Urinary bladder (tissue), 4 donors: Measurements from ENCODE around the gene SPECC1L. TPM values are rescaled to one million over a fixed set of nuclear protein-coding genes. Genes with fewer than 3 reads are reported as not detected.
A peak's percentile ranks its signal among the peaks of the same experiment; 100 is the strongest.
"Not testable (repeated sequence)": the region's sequence is repeated elsewhere in the genome, so short reads cannot be mapped to it uniquely, and the experiment has no call there.

Source experiments
- DNase-seq: peaks from one replicate; pipeline ENCODE4 v3.0.0-alpha.2; 2015; ENCODE audit errors: extremely low spot score
- H3K27ac ChIP-seq: one replicate; pipeline ENCODE4 v1.5.1; 2013; ENCODE audit warnings: low read depth, mild to moderate bottlenecking, moderate library complexity
- H3K36me3 ChIP-seq: one replicate; pipeline ENCODE4 v1.6.1; 2013; ENCODE audit warnings: mild to moderate bottlenecking, moderate library complexity; ENCODE audit not compliant: insufficient read depth
- H3K4me1 ChIP-seq: one replicate; pipeline ENCODE4 v1.6.1; 2013; ENCODE audit warnings: mild to moderate bottlenecking, moderate library complexity; ENCODE audit not compliant: insufficient read depth
- H3K4me3 ChIP-seq: one replicate; pipeline ENCODE4 v1.5.1; 2013; ENCODE audit warnings: low read depth, low read length
- WGBS: extraction: QIAGEN DNeasy Blood & Tissue Kit; methylation state at CpG from one replicate; pipeline ENCODE4 v1.1.7; 2013; 5-methylcytosine and 5-hydroxymethylcytosine counted together
- polyA plus RNA-seq: library from polyadenylated mRNA; stranded (reverse); fragments of 200-250 nt; gene quantifications from one replicate; pipeline ENCODE4 v1.2.3, GENCODE V29; 2013
- total RNA-seq: library from RNA; depleted of rRNA; stranded (reverse); fragments of >200 nt; gene quantifications from one replicate; pipeline ENCODE4 v1.2.3, GENCODE V29; 2014
- donor health status: healthy with polysubstance abuse.
- donor health status: healthy.

Gene SPECC1L
- total and polyA plus RNA-seq, 2 donors: 29.8 to 50.3 TPM

- H3K36me3 ChIP-seq: no peaks in the 10 kb centered on the region
- DNase-seq: no peak
- no peak overlapping the region for H3K27ac ChIP-seq
- H3K4me1 ChIP-seq: peaks cover 4% of the 10 kb centered on the region
- WGBS: 45% methylated on average over 4 of the region's 4 CpGs
- no peak overlapping the region for H3K4me3 ChIP-seq
These were observed 32.4 kb downstream of the SPECC1L start for GRCh38 chr22:24303007-24303406.

GRCh38 chr22:24304062-24304675 lies 33.5 kb downstream of the SPECC1L start:
- H3K36me3 ChIP-seq: no peaks in the 10 kb centered on the region
- DNase-seq: no peak
- peaks cover 4% of the 10 kb centered on the region for H3K4me1 ChIP-seq
- no peak overlapping the region for H3K4me3 ChIP-seq
- 93% methylated on average over 1 of the region's 1 CpG for WGBS
- no peak overlapping the region for H3K27ac ChIP-seq

- Histone ChIP-seq H3K4me3 (no peak overlapping the region), H3K27ac (peak overlapping the region; percentile 50), H3K4me1 (peaks cover 4% of the 10 kb centered on the region), H3K36me3 (no peaks in the 10 kb centered on the region)
- no peak for DNase-seq
- WGBS: 67% methylated on average over 3 of the region's 3 CpGs
These were observed 34.6 kb downstream of the SPECC1L start for GRCh38 chr22:24305260-24305692.

- no peak for DNase-seq
- H3K36me3 ChIP-seq: no peaks in the 10 kb centered on the region
- H3K4me3 ChIP-seq: no peak overlapping the region
- whole genome bisulfite sequencing: 56% methylated on average over 2 of the region's 2 CpGs
- no peak overlapping the region for H3K27ac ChIP-seq
- no peaks in the 10 kb centered on the region for H3K4me1 ChIP-seq
These were observed 40.3 kb downstream of the SPECC1L start for GRCh38 chr22:24310969-24311368.

GRCh38 chr22:24315367-24315966 lies 44.8 kb downstream of the SPECC1L start:
- Histone ChIP-seq H3K4me3 (no peak overlapping the region), H3K36me3 (no peaks in the 10 kb centered on the region), H3K27ac (no peak overlapping the region), H3K4me1 (no peaks in the 10 kb centered on the region)
- WGBS: 32% methylated on average over 2 of the region's 2 CpGs
- no peak for DNase-seq

GRCh38 chr22:24316264-24316663 lies 45.6 kb downstream of the SPECC1L start:
- not testable (repeated sequence) for H3K36me3 ChIP-seq, H3K4me3 ChIP-seq, DNase-seq, H3K4me1 ChIP-seq, H3K27ac ChIP-seq
- WGBS: 74% methylated on average over 6 of the region's 6 CpGs

- H3K27ac ChIP-seq, DNase-seq, H3K4me3 ChIP-seq, H3K36me3 ChIP-seq, H3K4me1 ChIP-seq: not testable (repeated sequence)
- 95% methylated on average over 29 of the region's 30 CpGs for WGBS
These were observed 46.9 kb downstream of the SPECC1L start for GRCh38 chr22:24317511-24317910.

- Histone ChIP-seq H3K4me1 (no peaks in the 10 kb centered on the region), H3K27ac (no peak overlapping the region), H3K4me3 (no peak overlapping the region), H3K36me3 (peaks cover 2% of the 10 kb centered on the region)
- WGBS: 96% methylated on average over 3 of the region's 3 CpGs
- DNase-seq: no peak
These were observed 48.8 kb downstream of the SPECC1L start for GRCh38 chr22:24319451-24319850.

GRCh38 chr22:24321999-24322398 lies 51.4 kb downstream of the SPECC1L start:
- WGBS: 94% methylated on average over 13 of the region's 13 CpGs
- Histone ChIP-seq H3K4me1 (no peaks in the 10 kb centered on the region), H3K27ac (no peak overlapping the region), H3K4me3 (no peak overlapping the region), H3K36me3 (peaks cover 2% of the 10 kb centered on the region)
- DNase-seq: no peak

GRCh38 chr22:24322522-24322921 lies 51.9 kb downstream of the SPECC1L start:
- H3K4me1 ChIP-seq: no peaks in the 10 kb centered on the region
- H3K4me3 ChIP-seq: no peak overlapping the region
- 94% methylated on average over 6 of the region's 6 CpGs for WGBS
- no peak overlapping the region for H3K27ac ChIP-seq
- peaks cover 2% of the 10 kb centered on the region for H3K36me3 ChIP-seq
- DNase-seq: no peak

GRCh38 chr22:24323233-24323632 lies 52.6 kb downstream of the SPECC1L start:
- WGBS: 89% methylated on average over 2 of the region's 2 CpGs
- no peaks in the 10 kb centered on the region for H3K4me1 ChIP-seq
- no peak overlapping the region for H3K4me3 ChIP-seq
- peaks cover 2% of the 10 kb centered on the region for H3K36me3 ChIP-seq
- no peak overlapping the region for H3K27ac ChIP-seq
- DNase-seq: no peak

GRCh38 chr22:24323695-24324094 lies 53.1 kb downstream of the SPECC1L start:
- Histone ChIP-seq H3K4me1 (no peaks in the 10 kb centered on the region), H3K4me3 (no peak overlapping the region), H3K27ac (no peak overlapping the region), H3K36me3 (peaks cover 2% of the 10 kb centered on the region)
- DNase-seq: no peak
- 79% methylated on average over 3 of the region's 3 CpGs for WGBS

- Histone ChIP-seq H3K27ac (no peak overlapping the region), H3K4me1 (no peaks in the 10 kb centered on the region), H3K36me3 (peaks cover 2% of the 10 kb centered on the region), H3K4me3 (no peak overlapping the region)
- WGBS: 92% methylated on average over 8 of the region's 8 CpGs
- no peak for DNase-seq
These were observed 53.5 kb downstream of the SPECC1L start for GRCh38 chr22:24324137-24324536.

GRCh38 chr22:24325105-24325757 lies 54.6 kb downstream of the SPECC1L start:
- WGBS: 31% methylated on average over 5 of the region's 5 CpGs
- DNase-seq: no peak
- peaks cover 2% of the 10 kb centered on the region for H3K36me3 ChIP-seq
- no peaks in the 10 kb centered on the region for H3K4me1 ChIP-seq
- H3K4me3 ChIP-seq: no peak overlapping the region
- no peak overlapping the region for H3K27ac ChIP-seq
